Esophagus muscularis mucosa (tissue), 4 donors: Measurements from ENCODE around the gene KRTAP4-8. TPM values are rescaled to one million over a fixed set of nuclear protein-coding genes. Genes with fewer than 3 reads are reported as not detected.
"Not testable (repeated sequence)": the region's sequence is repeated elsewhere in the genome, so short reads cannot be mapped to it uniquely, and the experiment has no call there.

Experiments used
- DNase-seq: peaks from one replicate; pipeline ENCODE4 v3.0.0-alpha.2; 2017; ENCODE audit errors: extremely low spot score
- H3K27ac ChIP-seq, 4 donors: fragments of 200-600 bp; sonication (generic); replicated peaks in 1 of 4; 1 replicate in 3 of 4; 2 replicates in 1 of 4; pipeline ENCODE4 v1.5.1; 2016 to 2019; ENCODE audit warnings: mild to moderate bottlenecking in 1 of 4
- H3K27me3 ChIP-seq, 4 donors: fragments of 200-600 bp; sonication (generic); one replicate each; pipeline versions ENCODE4 v1.5.1 to v1.6.0; 2016 to 2019
- H3K36me3 ChIP-seq, 4 donors: fragments of 200-600 bp; sonication (generic); one replicate each; pipeline ENCODE4 v1.5.1; 2016 to 2019
- H3K4me1 ChIP-seq, 4 donors: fragments of 200-600 bp; sonication (generic); one replicate each; pipeline ENCODE4 v1.5.1; 2016 to 2019
- H3K4me3 ChIP-seq, 4 donors: fragments of 200-600 bp; sonication (generic); 1 replicate in 2 of 4; 2 replicates in 2 of 4; pipeline ENCODE4 v1.5.1; 2016 to 2019; ENCODE audit warnings: mild to moderate bottlenecking in 4 of 4, moderate library complexity in 1 of 4
- H3K9me3 ChIP-seq, 4 donors: fragments of 200-600 bp; sonication (generic); 1 replicate in 3 of 4; 2 replicates in 1 of 4; pipeline ENCODE4 v1.5.1; 2016 to 2019
- CTCF ChIP-seq, 3 experiments: fragments of 200-600 bp in 2 of 3; fragments of 450-650 bp in 1 of 3; sonication (generic) in 2 of 3; IDR thresholded peaks; one replicate each; pipeline ENCODE4 v1.5.1; 2017 to 2019; ENCODE audit warnings: antibody characterized with exemption in 3 of 3, mild to moderate bottlenecking in 2 of 3, moderate library complexity in 1 of 3
- EP300 ChIP-seq: sonication (generic); formaldehyde crosslinking; IDR thresholded peaks from one replicate; pipeline ENCODE4 v1.6.1; 2017; ENCODE audit warnings: antibody characterized with exemption
- POLR2A ChIP-seq: fragments of 450-650 bp; IDR thresholded peaks from one replicate; pipeline ENCODE4 v1.6.1; 2017; ENCODE audit warnings: antibody characterized with exemption, moderate library complexity, mild to moderate bottlenecking, low read depth
- POLR2AphosphoS5 ChIP-seq, 2 donors: sonication (generic); formaldehyde crosslinking; IDR thresholded peaks; one replicate each; pipeline ENCODE4 v1.6.1; 2017; ENCODE audit warnings: antibody characterized with exemption in 2 of 2
- WGBS: methylation state at CpG from one replicate; pipeline ENCODE4 v1.1.5; 2018; 5-methylcytosine and 5-hydroxymethylcytosine counted together
- intact Hi-C: fragments of 100-400 bp; cut with DNase I; formaldehyde crosslinking; loops from one replicate; pipeline ENCODE4 v1.15.1; 2023
- total RNA-seq, 4 donors: library from RNA; depleted of rRNA; stranded (reverse); fragments of >200 nt; gene quantifications; one replicate each; pipeline versions ENCODE4 v1.1.0 to v1.2.1, GENCODE V29; 2016

Gene KRTAP4-8
- total RNA-seq, 4 donors from 2014 or later = not detected

DNA sequence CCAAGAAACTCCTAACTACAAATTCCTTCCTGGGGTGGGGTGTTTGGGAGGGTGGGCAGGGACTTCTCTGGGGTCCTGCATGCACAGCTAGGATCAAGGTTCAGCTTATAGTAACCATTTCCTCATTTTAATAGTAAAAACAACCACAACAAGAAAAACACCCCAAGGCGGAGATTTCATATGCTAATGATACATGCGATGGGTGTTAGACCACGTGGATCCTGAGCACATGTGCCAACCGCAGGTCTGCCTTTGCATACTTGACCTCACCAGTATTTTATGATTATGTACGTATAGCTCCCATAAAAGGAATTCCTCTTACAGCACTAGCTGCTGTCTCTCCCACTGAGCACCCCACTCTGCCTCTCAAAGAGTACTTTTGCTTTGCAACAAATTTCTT, 18.4 kb upstream of the KRTAP4-8 start:
- WGBS = 66% methylated on average over 5 of the region's 5 CpGs
- no peak overlapping the region for H3K4me3 ChIP-seq
- no peaks in the 10 kb centered on the region for H3K36me3 ChIP-seq
- no peak overlapping the region for H3K27ac ChIP-seq
- intact Hi-C loops = no loop called here
- TF ChIP-seq POLR2AphosphoS5 (IDR thresholded peaks at IDR 0.05) = no peak
- no peak for TF ChIP-seq EP300
- no peak for TF ChIP-seq POLR2A
- no peak for TF ChIP-seq CTCF (IDR thresholded peaks at IDR 0.05)
- DNase-seq = no peak
- no peaks in the 10 kb centered on the region for H3K9me3 ChIP-seq
- peaks cover 0 to 24% (median 0%) of the 10 kb centered on the region in 4 donors for H3K27me3 ChIP-seq
- H3K4me1 ChIP-seq = no peaks in the 10 kb centered on the region

DNA sequence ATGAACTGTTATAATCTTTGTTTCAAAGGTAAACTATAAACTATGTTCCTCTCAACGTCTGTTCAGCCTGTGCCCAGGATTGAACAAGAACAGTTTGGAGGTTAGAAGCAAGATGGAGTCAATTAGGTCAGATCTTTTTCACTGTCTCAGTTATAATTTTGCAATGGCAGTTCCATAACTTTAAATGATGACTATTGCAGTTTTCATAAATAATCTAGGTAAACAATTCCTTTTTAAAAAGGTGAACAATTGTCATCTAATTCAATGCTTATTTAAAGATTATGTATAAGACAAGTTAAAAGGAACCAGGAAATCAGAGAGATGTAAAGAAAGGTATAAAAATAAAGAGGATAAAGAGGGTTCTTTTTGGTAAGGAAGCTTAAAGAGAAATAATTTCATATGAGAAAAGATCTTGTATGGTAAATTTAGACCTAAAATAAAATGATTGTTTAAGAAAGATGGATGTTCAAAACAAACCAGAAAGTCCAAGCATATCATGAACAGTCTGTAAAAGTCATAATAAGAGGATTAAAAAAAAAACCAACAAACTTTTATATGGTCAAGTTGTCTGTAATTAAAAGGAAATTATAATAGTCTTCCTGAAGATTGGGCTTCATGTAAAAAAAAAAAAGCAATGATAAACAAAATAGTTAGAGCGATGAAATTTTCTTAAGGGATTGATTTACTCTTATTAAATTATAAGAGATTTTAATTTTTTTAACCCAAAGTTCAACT, 13.4 kb upstream of the KRTAP4-8 start:
- no peak for DNase-seq
- intact Hi-C loops = no loop called here
- 68% methylated on average over 2 of the region's 2 CpGs for WGBS
- H3K27ac ChIP-seq = no peak overlapping the region
- H3K4me1 ChIP-seq = no peaks in the 10 kb centered on the region
- TF ChIP-seq POLR2A (no peak), EP300 (no peak), POLR2AphosphoS5 (IDR thresholded peaks at IDR 0.05) (no peak), CTCF (IDR thresholded peaks at IDR 0.05) (no peak)
- H3K9me3 ChIP-seq = no peaks in the 10 kb centered on the region
- no peaks in the 10 kb centered on the region for H3K36me3 ChIP-seq
- H3K4me3 ChIP-seq = no peak overlapping the region
- H3K27me3 ChIP-seq = peaks cover 0 to 12% (median 0%) of the 10 kb centered on the region in 4 donors

- WGBS = 0% methylated on average over 1 of the region's 1 CpG
- H3K36me3 ChIP-seq, H3K4me3 ChIP-seq, DNase-seq, H3K4me1 ChIP-seq, H3K27me3 ChIP-seq, H3K9me3 ChIP-seq, H3K27ac ChIP-seq, intact Hi-C loops: not testable (repeated sequence)
These were observed 10.9 kb upstream of the KRTAP4-8 start for GRCh38 chr17:41108728-41109386.

DNA sequence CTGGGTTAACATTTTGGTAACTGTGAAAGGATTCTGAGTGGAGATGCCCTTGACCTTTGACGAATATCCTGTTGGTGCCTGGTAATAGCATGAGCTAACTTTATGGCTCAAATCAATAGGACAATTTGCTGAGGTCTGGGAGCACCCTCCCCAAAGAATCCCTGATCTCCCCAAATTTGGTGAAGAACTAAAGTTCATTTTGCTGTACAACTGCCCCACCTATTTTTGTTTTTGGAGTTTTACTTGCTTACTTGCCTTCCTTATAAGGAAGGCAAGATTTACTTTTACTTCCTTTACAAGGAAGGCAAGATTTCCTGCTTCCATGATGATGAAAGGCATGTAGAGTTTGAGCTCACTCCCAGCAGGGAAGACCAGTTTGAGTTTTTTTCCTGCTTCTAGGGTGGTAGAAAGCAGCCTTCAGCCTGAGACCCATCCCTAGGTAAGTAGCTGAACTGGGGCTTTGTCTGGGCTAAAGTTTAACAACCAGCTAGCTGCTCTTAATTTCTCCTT, 10.1 kb upstream of the KRTAP4-8 start:
- peaks cover 0 to 8% (median 0%) of the 10 kb centered on the region in 4 donors for H3K27me3 ChIP-seq
- no peaks in the 10 kb centered on the region for H3K36me3 ChIP-seq
- H3K4me3 ChIP-seq = no peak overlapping the region
- WGBS = 76% methylated on average over 1 of the region's 1 CpG
- no peak overlapping the region for H3K27ac ChIP-seq
- no peaks in the 10 kb centered on the region for H3K4me1 ChIP-seq
- TF ChIP-seq POLR2A (no peak), CTCF (IDR thresholded peaks at IDR 0.05) (no peak), EP300 (no peak), POLR2AphosphoS5 (IDR thresholded peaks at IDR 0.05) (no peak)
- no peaks in the 10 kb centered on the region for H3K9me3 ChIP-seq
- intact Hi-C loops = no loop called here
- no peak for DNase-seq

DNA sequence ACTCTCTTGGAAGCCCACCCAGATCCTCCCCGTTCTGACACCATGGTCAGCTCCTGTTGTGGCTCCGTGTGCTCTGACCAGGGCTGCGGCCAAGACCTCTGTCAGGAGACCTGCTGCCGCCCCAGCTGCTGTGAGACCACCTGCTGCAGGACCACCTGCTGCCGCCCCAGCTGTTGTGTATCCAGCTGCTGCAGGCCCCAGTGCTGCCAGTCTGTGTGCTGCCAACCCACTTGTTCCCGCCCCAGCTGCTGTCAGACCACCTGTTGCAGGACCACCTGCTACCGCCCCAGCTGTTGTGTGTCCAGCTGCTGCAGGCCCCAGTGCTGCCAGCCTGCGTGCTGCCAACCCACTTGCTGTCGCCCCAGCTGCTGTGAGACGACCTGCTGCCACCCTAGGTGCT, 7.4 kb upstream of the KRTAP4-8 start, which contains the start of gene KRTAP4-9:
TSS of gene KRTAP4-9 (plus strand) at position 43 of the 400 bp plus-strand sequence. CDS start at position 43, 0 bp downstream.
- H3K4me1 ChIP-seq, H3K36me3 ChIP-seq, intact Hi-C loops, H3K27me3 ChIP-seq, H3K4me3 ChIP-seq, DNase-seq, H3K9me3 ChIP-seq, H3K27ac ChIP-seq: not testable (repeated sequence)
- WGBS = 65% methylated on average over 10 of the region's 10 CpGs

- intact Hi-C loops, H3K27ac ChIP-seq: not testable (repeated sequence)
- WGBS = 61% methylated on average over 2 of the region's 2 CpGs
These were observed 6.6 kb upstream of the KRTAP4-8 start for GRCh38 chr17:41104386-41105038.

More at GRCh38 chr17:41104386-41105038, 6.6 kb upstream of the KRTAP4-8 start:
- not testable (repeated sequence) for H3K27me3 ChIP-seq, H3K9me3 ChIP-seq, DNase-seq, H3K4me3 ChIP-seq, H3K4me1 ChIP-seq, H3K36me3 ChIP-seq
